ENCODE measurements around the gene OS9.

DNA sequence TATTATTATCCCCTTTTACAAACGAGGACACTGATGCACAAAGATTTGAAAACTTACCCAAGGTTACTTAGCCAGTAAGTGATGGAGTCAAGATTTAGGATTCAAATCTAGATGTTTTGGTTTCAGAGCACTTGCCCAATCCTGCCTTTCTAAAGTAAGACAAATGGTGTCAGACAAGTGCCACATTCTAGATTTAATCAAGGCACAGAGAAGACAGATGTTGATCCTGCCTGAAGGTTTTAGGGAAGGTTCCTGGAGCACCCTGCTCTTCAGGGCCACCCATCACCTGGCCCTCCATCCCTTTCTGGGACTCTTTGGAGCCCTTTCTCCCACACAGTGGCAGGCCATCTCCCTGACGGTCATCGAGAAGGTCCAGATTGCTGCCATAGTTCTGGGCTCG is 63.8 kb downstream of the OS9 start:
- TF ChIP-seq ZNF560 (tag by site-specific recombination; IDR thresholded peaks at IDR 0.05; ENCODE audit: borderline replicate concordance) (no peak), ZNF248 (tag by site-specific recombination; IDR thresholded peaks at IDR 0.05) (no peak), ZNF776 (tag by site-specific recombination; IDR thresholded peaks at IDR 0.05; ENCODE audit: borderline replicate concordance) (no peak), ZNF155 (tag by site-specific recombination; IDR thresholded peaks at IDR 0.05) (no peak), YY1 (tag by site-specific recombination; IDR thresholded peaks at IDR 0.05) (no peak), ZNF423 (tag by site-specific recombination; IDR thresholded peaks at IDR 0.05) (no peak), ZNF48 (tag by site-specific recombination; IDR thresholded peaks at IDR 0.05) (no peak)
- TF ChIP-seq, protein P1, sequence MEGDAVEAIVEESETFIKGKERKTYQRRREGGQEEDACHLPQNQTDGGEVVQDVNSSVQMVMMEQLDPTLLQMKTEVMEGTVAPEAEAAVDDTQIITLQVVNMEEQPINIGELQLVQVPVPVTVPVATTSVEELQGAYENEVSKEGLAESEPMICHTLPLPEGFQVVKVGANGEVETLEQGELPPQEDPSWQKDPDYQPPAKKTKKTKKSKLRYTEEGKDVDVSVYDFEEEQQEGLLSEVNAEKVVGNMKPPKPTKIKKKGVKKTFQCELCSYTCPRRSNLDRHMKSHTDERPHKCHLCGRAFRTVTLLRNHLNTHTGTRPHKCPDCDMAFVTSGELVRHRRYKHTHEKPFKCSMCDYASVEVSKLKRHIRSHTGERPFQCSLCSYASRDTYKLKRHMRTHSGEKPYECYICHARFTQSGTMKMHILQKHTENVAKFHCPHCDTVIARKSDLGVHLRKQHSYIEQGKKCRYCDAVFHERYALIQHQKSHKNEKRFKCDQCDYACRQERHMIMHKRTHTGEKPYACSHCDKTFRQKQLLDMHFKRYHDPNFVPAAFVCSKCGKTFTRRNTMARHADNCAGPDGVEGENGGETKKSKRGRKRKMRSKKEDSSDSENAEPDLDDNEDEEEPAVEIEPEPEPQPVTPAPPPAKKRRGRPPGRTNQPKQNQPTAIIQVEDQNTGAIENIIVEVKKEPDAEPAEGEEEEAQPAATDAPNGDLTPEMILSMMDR (tag by site-specific recombination; IDR thresholded peaks at IDR 0.05), result no peak
- TF ChIP-seq, protein P2, sequence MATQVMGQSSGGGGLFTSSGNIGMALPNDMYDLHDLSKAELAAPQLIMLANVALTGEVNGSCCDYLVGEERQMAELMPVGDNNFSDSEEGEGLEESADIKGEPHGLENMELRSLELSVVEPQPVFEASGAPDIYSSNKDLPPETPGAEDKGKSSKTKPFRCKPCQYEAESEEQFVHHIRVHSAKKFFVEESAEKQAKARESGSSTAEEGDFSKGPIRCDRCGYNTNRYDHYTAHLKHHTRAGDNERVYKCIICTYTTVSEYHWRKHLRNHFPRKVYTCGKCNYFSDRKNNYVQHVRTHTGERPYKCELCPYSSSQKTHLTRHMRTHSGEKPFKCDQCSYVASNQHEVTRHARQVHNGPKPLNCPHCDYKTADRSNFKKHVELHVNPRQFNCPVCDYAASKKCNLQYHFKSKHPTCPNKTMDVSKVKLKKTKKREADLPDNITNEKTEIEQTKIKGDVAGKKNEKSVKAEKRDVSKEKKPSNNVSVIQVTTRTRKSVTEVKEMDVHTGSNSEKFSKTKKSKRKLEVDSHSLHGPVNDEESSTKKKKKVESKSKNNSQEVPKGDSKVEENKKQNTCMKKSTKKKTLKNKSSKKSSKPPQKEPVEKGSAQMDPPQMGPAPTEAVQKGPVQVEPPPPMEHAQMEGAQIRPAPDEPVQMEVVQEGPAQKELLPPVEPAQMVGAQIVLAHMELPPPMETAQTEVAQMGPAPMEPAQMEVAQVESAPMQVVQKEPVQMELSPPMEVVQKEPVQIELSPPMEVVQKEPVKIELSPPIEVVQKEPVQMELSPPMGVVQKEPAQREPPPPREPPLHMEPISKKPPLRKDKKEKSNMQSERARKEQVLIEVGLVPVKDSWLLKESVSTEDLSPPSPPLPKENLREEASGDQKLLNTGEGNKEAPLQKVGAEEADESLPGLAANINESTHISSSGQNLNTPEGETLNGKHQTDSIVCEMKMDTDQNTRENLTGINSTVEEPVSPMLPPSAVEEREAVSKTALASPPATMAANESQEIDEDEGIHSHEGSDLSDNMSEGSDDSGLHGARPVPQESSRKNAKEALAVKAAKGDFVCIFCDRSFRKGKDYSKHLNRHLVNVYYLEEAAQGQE (tag by site-specific recombination; IDR thresholded peaks at IDR 0.05), result no peak

Measured in HEK293 (cell line).